ENCODE results near the gene SDK1. TPM values are rescaled to one million over a fixed set of nuclear protein-coding genes. Genes with fewer than 3 reads are reported as not detected.

SDK1 gene
- total RNA-seq, 1 donor from 2014 or later = 5.4 TPM

- Mint-ChIP-seq H3K9me3 (ENCODE audit: unreplicated experiment) (no peaks in the 10 kb centered on the region), H3K4me3 (ENCODE audit: unreplicated experiment) (no peak overlapping the region), H3K36me3 (ENCODE audit: unreplicated experiment) (no peaks in the 10 kb centered on the region), H3K4me1 (ENCODE audit: unreplicated experiment) (peaks cover 7% of the 10 kb centered on the region), H3K27me3 (ENCODE audit: unreplicated experiment) (no peaks in the 10 kb centered on the region), H3K27ac (ENCODE audit: unreplicated experiment) (no peak overlapping the region)
- no peak for DNase-seq (ENCODE audit: extremely low spot score, unreplicated experiment)
- TF ChIP-seq CTCF (IDR thresholded peaks at IDR 0.05) = no peak
Observed at GRCh38 chr7:4149645-4150044, 848.6 kb downstream of the SDK1 start.

- Mint-ChIP-seq H3K36me3 (ENCODE audit: unreplicated experiment) (no peaks in the 10 kb centered on the region), H3K4me3 (ENCODE audit: unreplicated experiment) (no peak overlapping the region), H3K27ac (ENCODE audit: unreplicated experiment) (no peak overlapping the region), H3K9me3 (ENCODE audit: unreplicated experiment) (no peaks in the 10 kb centered on the region), H3K4me1 (ENCODE audit: unreplicated experiment) (no peaks in the 10 kb centered on the region), H3K27me3 (ENCODE audit: unreplicated experiment) (no peaks in the 10 kb centered on the region)
- DNase-seq (ENCODE audit: extremely low spot score, unreplicated experiment) = no peak
- no peak for TF ChIP-seq CTCF (IDR thresholded peaks at IDR 0.05)
Observed at GRCh38 chr7:4150731-4151130, 849.7 kb downstream of the SDK1 start.

- no peak overlapping the region for H3K4me3 Mint-ChIP-seq (ENCODE audit: unreplicated experiment)
- TF ChIP-seq CTCF (IDR thresholded peaks at IDR 0.05) = no peak
- no peaks in the 10 kb centered on the region for H3K36me3 Mint-ChIP-seq (ENCODE audit: unreplicated experiment)
- no peaks in the 10 kb centered on the region for H3K4me1 Mint-ChIP-seq (ENCODE audit: unreplicated experiment)
- no peak overlapping the region for H3K27ac Mint-ChIP-seq (ENCODE audit: unreplicated experiment)
- DNase-seq (ENCODE audit: extremely low spot score, unreplicated experiment) = no peak
- H3K9me3 Mint-ChIP-seq (ENCODE audit: unreplicated experiment) = no peaks in the 10 kb centered on the region
- no peaks in the 10 kb centered on the region for H3K27me3 Mint-ChIP-seq (ENCODE audit: unreplicated experiment)
Observed at GRCh38 chr7:4151524-4151923, 850.5 kb downstream of the SDK1 start.

GRCh38 chr7:4151926-4152549 is 851.0 kb downstream of the SDK1 start:
- Mint-ChIP-seq H3K9me3 (ENCODE audit: unreplicated experiment) (no peaks in the 10 kb centered on the region), H3K27ac (ENCODE audit: unreplicated experiment) (no peak overlapping the region), H3K36me3 (ENCODE audit: unreplicated experiment) (no peaks in the 10 kb centered on the region), H3K27me3 (ENCODE audit: unreplicated experiment) (no peaks in the 10 kb centered on the region), H3K4me3 (ENCODE audit: unreplicated experiment) (no peak overlapping the region), H3K4me1 (ENCODE audit: unreplicated experiment) (no peaks in the 10 kb centered on the region)
- DNase-seq (ENCODE audit: extremely low spot score, unreplicated experiment) = no peak
- TF ChIP-seq CTCF (IDR thresholded peaks at IDR 0.05) = no peak

- no peak for TF ChIP-seq CTCF (IDR thresholded peaks at IDR 0.05)
- no peak overlapping the region for H3K4me3 Mint-ChIP-seq (ENCODE audit: unreplicated experiment)
- no peaks in the 10 kb centered on the region for H3K27me3 Mint-ChIP-seq (ENCODE audit: unreplicated experiment)
- no peak overlapping the region for H3K27ac Mint-ChIP-seq (ENCODE audit: unreplicated experiment)
- no peaks in the 10 kb centered on the region for H3K4me1 Mint-ChIP-seq (ENCODE audit: unreplicated experiment)
- H3K36me3 Mint-ChIP-seq (ENCODE audit: unreplicated experiment) = no peaks in the 10 kb centered on the region
- DNase-seq (ENCODE audit: extremely low spot score, unreplicated experiment) = no peak
- H3K9me3 Mint-ChIP-seq (ENCODE audit: unreplicated experiment) = no peaks in the 10 kb centered on the region
Observed at GRCh38 chr7:4154882-4155535, 854.0 kb downstream of the SDK1 start.

Measured in osteocyte (in vitro differentiated cells).